Esophagus squamous epithelium (tissue), 4 donors: ENCODE data around the gene IL1RN.

Experiments
- POLR2A ChIP-seq, 4 donors: fragments of 450-650 bp; IDR thresholded peaks; one replicate each; pipeline ENCODE4 v1.6.1; 2017; ENCODE audit warnings: antibody characterized with exemption in 4 of 4, mild to moderate bottlenecking in 4 of 4, moderate library complexity in 3 of 4
- TF ChIP-seq, protein P1 (sequence below), 6 experiments: fragments of 450-650 bp in 4 of 6; fragments of 200-600 bp in 2 of 6; sonication (generic) in 2 of 6; IDR thresholded peaks; one replicate each; pipeline ENCODE4 v1.5.1; 2016 to 2019; ENCODE audit warnings: antibody characterized with exemption in 6 of 6, mild to moderate bottlenecking in 4 of 6, moderate library complexity in 4 of 6

DNA sequence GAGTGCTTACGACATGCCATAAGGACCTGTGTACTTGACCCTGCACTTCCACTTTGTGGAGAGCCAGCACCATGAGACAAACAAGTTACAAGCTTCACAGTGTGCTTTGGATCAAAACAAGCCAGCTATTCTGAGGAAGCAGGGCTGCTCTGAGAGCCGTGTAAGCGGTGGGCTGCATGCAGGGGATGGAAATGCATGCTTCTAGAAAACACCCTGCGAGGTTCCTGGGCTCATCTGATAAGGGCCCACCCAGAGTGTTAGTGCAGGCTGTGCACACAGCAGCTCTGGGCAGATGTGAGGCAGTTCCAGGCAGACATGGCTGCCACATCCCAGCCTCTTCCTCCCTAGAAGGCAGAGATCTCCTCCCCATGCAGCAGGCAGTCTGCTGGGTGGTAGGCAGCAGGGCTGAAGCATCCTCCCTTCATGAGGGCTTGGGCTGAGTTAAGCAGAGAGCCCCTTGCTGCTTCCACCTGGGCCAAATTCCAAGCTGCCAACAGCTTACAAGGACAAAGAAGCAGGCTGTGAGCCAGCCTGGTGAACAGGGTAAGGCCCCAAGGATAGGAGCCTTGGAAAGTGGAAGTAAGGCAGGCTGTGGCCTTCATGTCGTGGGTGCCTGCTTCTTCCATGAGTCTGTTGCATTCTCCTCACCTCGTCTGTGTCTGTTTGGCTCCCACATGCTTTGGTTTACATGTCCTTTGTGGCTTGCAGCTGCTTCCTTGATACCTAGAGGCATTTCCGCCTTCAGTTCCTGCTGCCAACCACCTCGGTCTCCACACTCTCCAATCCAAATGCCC is 54.1 kb downstream of the IL1RN start:
- TF ChIP-seq, protein P1, sequence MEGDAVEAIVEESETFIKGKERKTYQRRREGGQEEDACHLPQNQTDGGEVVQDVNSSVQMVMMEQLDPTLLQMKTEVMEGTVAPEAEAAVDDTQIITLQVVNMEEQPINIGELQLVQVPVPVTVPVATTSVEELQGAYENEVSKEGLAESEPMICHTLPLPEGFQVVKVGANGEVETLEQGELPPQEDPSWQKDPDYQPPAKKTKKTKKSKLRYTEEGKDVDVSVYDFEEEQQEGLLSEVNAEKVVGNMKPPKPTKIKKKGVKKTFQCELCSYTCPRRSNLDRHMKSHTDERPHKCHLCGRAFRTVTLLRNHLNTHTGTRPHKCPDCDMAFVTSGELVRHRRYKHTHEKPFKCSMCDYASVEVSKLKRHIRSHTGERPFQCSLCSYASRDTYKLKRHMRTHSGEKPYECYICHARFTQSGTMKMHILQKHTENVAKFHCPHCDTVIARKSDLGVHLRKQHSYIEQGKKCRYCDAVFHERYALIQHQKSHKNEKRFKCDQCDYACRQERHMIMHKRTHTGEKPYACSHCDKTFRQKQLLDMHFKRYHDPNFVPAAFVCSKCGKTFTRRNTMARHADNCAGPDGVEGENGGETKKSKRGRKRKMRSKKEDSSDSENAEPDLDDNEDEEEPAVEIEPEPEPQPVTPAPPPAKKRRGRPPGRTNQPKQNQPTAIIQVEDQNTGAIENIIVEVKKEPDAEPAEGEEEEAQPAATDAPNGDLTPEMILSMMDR (IDR thresholded peaks at IDR 0.05) = no peak
- no peak for TF ChIP-seq POLR2A (IDR thresholded peaks at IDR 0.05)
